ENCODE results near the gene CXCL17.

DNA sequence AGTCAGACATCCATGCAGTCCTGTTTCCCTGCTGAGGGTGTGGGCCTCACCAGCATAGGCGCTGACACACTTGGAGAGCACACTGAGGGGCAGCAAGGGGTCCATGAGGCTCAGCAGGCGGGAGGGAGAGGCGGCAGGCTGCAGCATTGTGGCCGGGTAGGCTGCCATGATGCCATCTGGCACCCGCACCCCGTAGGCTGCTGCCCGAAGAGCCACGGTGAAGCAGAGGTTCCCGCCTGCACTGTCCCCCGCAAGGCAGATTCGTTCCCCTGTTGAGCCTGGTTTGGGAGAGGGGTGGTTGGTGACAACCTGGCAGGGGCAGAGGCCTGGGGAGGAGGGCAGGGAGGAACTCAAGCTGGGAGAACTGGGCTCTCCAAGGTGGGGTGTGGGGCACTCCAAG, 36.6 kb downstream of the CXCL17 start:
- TF ChIP-seq, protein P1, sequence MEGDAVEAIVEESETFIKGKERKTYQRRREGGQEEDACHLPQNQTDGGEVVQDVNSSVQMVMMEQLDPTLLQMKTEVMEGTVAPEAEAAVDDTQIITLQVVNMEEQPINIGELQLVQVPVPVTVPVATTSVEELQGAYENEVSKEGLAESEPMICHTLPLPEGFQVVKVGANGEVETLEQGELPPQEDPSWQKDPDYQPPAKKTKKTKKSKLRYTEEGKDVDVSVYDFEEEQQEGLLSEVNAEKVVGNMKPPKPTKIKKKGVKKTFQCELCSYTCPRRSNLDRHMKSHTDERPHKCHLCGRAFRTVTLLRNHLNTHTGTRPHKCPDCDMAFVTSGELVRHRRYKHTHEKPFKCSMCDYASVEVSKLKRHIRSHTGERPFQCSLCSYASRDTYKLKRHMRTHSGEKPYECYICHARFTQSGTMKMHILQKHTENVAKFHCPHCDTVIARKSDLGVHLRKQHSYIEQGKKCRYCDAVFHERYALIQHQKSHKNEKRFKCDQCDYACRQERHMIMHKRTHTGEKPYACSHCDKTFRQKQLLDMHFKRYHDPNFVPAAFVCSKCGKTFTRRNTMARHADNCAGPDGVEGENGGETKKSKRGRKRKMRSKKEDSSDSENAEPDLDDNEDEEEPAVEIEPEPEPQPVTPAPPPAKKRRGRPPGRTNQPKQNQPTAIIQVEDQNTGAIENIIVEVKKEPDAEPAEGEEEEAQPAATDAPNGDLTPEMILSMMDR (IDR thresholded peaks at IDR 0.05), result no peak
- TF ChIP-seq POLR2AphosphoS5 (IDR thresholded peaks at IDR 0.05) (no peak), EP300 (IDR thresholded peaks at IDR 0.05) (no peak)

Data from sigmoid colon (tissue), 4 donors.